Lower leg skin (tissue), 3 donors: Measurements from ENCODE around the gene CREB1.

Source experiments
- POLR2A ChIP-seq, 2 donors: fragments of 450-650 bp; IDR thresholded peaks; one replicate each; pipeline ENCODE4 v1.6.1; 2016 to 2017; ENCODE audit warnings: antibody characterized with exemption in 2 of 2, mild to moderate bottlenecking in 1 of 2, moderate library complexity in 1 of 2
- TF ChIP-seq, protein P1 (sequence below), 3 donors: fragments of 450-650 bp; IDR thresholded peaks; one replicate each; pipeline ENCODE4 v1.5.1; 2016; ENCODE audit warnings: antibody characterized with exemption in 3 of 3, mild to moderate bottlenecking in 3 of 3, moderate library complexity in 2 of 3

DNA sequence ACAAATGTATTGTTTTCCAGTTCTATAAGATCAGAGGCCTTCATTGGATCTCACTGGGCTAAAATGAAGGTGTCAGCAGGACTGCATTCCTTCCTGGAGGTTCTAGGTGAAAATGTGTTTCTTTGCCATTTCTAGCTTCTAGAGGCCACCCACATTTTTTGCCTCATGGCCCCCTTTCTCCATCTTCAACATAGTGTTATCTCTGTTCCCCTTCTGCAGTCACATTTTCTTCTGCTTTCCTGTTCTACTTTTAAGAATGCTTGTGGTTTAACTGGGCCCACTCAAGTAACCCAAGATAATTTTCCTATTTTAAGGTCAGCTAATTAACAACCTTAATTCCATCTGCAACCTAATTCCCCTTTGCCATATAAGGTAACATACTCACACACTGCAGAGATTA, 59.4 kb downstream of the CREB1 start:
- TF ChIP-seq, protein P1, sequence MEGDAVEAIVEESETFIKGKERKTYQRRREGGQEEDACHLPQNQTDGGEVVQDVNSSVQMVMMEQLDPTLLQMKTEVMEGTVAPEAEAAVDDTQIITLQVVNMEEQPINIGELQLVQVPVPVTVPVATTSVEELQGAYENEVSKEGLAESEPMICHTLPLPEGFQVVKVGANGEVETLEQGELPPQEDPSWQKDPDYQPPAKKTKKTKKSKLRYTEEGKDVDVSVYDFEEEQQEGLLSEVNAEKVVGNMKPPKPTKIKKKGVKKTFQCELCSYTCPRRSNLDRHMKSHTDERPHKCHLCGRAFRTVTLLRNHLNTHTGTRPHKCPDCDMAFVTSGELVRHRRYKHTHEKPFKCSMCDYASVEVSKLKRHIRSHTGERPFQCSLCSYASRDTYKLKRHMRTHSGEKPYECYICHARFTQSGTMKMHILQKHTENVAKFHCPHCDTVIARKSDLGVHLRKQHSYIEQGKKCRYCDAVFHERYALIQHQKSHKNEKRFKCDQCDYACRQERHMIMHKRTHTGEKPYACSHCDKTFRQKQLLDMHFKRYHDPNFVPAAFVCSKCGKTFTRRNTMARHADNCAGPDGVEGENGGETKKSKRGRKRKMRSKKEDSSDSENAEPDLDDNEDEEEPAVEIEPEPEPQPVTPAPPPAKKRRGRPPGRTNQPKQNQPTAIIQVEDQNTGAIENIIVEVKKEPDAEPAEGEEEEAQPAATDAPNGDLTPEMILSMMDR (IDR thresholded peaks at IDR 0.05), result no peak
- TF ChIP-seq POLR2A (IDR thresholded peaks at IDR 0.05), result no peak
